ENCODE data around the gene HOXC9.

HOXC9 gene

GRCh38 chr12:54004063-54004840 lies 4.3 kb downstream of the HOXC9 start:
- Histone ChIP-seq H3K36me3 (ENCODE audit: control insufficient read depth, insufficient read depth, low read length) (no peaks in the 10 kb centered on the region), H3K9me3 (ENCODE audit: control insufficient read depth, low read length) (no peaks in the 10 kb centered on the region), H3K27ac (ENCODE audit: insufficient read depth, low read depth, low read length, poor library complexity, severe bottlenecking) (no peak overlapping the region), H3K27me3 (ENCODE audit: control insufficient read depth, insufficient read depth, low read length, poor library complexity, severe bottlenecking) (peaks cover 100% of the 10 kb centered on the region), H3K4me1 (ENCODE audit: control insufficient read depth, insufficient read depth, low read length) (peaks cover 3% of the 10 kb centered on the region), H3K4me3 (ENCODE audit: insufficient read depth, low read depth, low read length) (no peak overlapping the region)
- 45 to 47% methylated on average over 19 to 20 of the region's 20 CpGs for WGBS, 2 experiments

GRCh38 chr12:54004841-54005530 lies 5.0 kb downstream of the HOXC9 start:
- 15 to 16% methylated on average over 31 of the region's 31 CpGs for WGBS, 2 experiments
- Histone ChIP-seq H3K9me3 (ENCODE audit: control insufficient read depth, low read length) (no peaks in the 10 kb centered on the region), H3K27ac (ENCODE audit: insufficient read depth, low read depth, low read length, poor library complexity, severe bottlenecking) (no peak overlapping the region), H3K4me1 (ENCODE audit: control insufficient read depth, insufficient read depth, low read length) (no peaks in the 10 kb centered on the region), H3K4me3 (ENCODE audit: insufficient read depth, low read depth, low read length) (no peak overlapping the region), H3K36me3 (ENCODE audit: control insufficient read depth, insufficient read depth, low read length) (no peaks in the 10 kb centered on the region), H3K27me3 (ENCODE audit: control insufficient read depth, insufficient read depth, low read length, poor library complexity, severe bottlenecking) (peaks cover 100% of the 10 kb centered on the region)

GRCh38 chr12:54005531-54005852 lies 5.5 kb downstream of the HOXC9 start:
- Histone ChIP-seq H3K27me3 (ENCODE audit: control insufficient read depth, insufficient read depth, low read length, poor library complexity, severe bottlenecking) (peaks cover 100% of the 10 kb centered on the region), H3K4me1 (ENCODE audit: control insufficient read depth, insufficient read depth, low read length) (no peaks in the 10 kb centered on the region), H3K27ac (ENCODE audit: insufficient read depth, low read depth, low read length, poor library complexity, severe bottlenecking) (no peak overlapping the region), H3K9me3 (ENCODE audit: control insufficient read depth, low read length) (no peaks in the 10 kb centered on the region), H3K4me3 (ENCODE audit: insufficient read depth, low read depth, low read length) (no peak overlapping the region), H3K36me3 (ENCODE audit: control insufficient read depth, insufficient read depth, low read length) (no peaks in the 10 kb centered on the region)
- 7 to 9% methylated on average over 26 of the region's 26 CpGs for WGBS, 2 experiments

GRCh38 chr12:54005853-54006558 lies 6.0 kb downstream of the HOXC9 start:
- no peaks in the 10 kb centered on the region for H3K36me3 ChIP-seq (ENCODE audit: control insufficient read depth, insufficient read depth, low read length)
- H3K4me3 ChIP-seq (ENCODE audit: insufficient read depth, low read depth, low read length): no peak overlapping the region
- WGBS, 2 experiments: 9 to 10% methylated on average over 39 of the region's 39 CpGs
- no peaks in the 10 kb centered on the region for H3K4me1 ChIP-seq (ENCODE audit: control insufficient read depth, insufficient read depth, low read length)
- no peak overlapping the region for H3K27ac ChIP-seq (ENCODE audit: insufficient read depth, low read depth, low read length, poor library complexity, severe bottlenecking)
- H3K27me3 ChIP-seq (ENCODE audit: control insufficient read depth, insufficient read depth, low read length, poor library complexity, severe bottlenecking): peaks cover 100% of the 10 kb centered on the region
- H3K9me3 ChIP-seq (ENCODE audit: control insufficient read depth, low read length): no peaks in the 10 kb centered on the region

GRCh38 chr12:54006559-54007220 lies 6.7 kb downstream of the HOXC9 start:
- Histone ChIP-seq H3K27me3 (ENCODE audit: control insufficient read depth, insufficient read depth, low read length, poor library complexity, severe bottlenecking) (peaks cover 100% of the 10 kb centered on the region), H3K36me3 (ENCODE audit: control insufficient read depth, insufficient read depth, low read length) (no peaks in the 10 kb centered on the region), H3K27ac (ENCODE audit: insufficient read depth, low read depth, low read length, poor library complexity, severe bottlenecking) (no peak overlapping the region), H3K9me3 (ENCODE audit: control insufficient read depth, low read length) (no peaks in the 10 kb centered on the region), H3K4me1 (ENCODE audit: control insufficient read depth, insufficient read depth, low read length) (no peaks in the 10 kb centered on the region), H3K4me3 (ENCODE audit: insufficient read depth, low read depth, low read length) (no peak overlapping the region)
- WGBS, 2 experiments: 27 to 29% methylated on average over 22 of the region's 22 CpGs

- Histone ChIP-seq H3K27ac (ENCODE audit: insufficient read depth, low read depth, low read length, poor library complexity, severe bottlenecking) (no peak overlapping the region), H3K27me3 (ENCODE audit: control insufficient read depth, insufficient read depth, low read length, poor library complexity, severe bottlenecking) (peaks cover 100% of the 10 kb centered on the region), H3K36me3 (ENCODE audit: control insufficient read depth, insufficient read depth, low read length) (no peaks in the 10 kb centered on the region), H3K4me3 (ENCODE audit: insufficient read depth, low read depth, low read length) (no peak overlapping the region), H3K9me3 (ENCODE audit: control insufficient read depth, low read length) (no peaks in the 10 kb centered on the region), H3K4me1 (ENCODE audit: control insufficient read depth, insufficient read depth, low read length) (no peaks in the 10 kb centered on the region)
- 31 to 41% methylated on average over 2 of the region's 2 CpGs for whole genome bisulfite sequencing, 2 experiments
Observed at GRCh38 chr12:54007538-54008259, 7.7 kb downstream of the HOXC9 start.

GRCh38 chr12:54008260-54008552 lies 8.2 kb downstream of the HOXC9 start:
- 14 to 23% methylated on average over 2 of the region's 2 CpGs for WGBS, 2 experiments
- Histone ChIP-seq H3K27me3 (ENCODE audit: control insufficient read depth, insufficient read depth, low read length, poor library complexity, severe bottlenecking) (peaks cover 100% of the 10 kb centered on the region), H3K27ac (ENCODE audit: insufficient read depth, low read depth, low read length, poor library complexity, severe bottlenecking) (no peak overlapping the region), H3K4me1 (ENCODE audit: control insufficient read depth, insufficient read depth, low read length) (no peaks in the 10 kb centered on the region), H3K36me3 (ENCODE audit: control insufficient read depth, insufficient read depth, low read length) (no peaks in the 10 kb centered on the region), H3K4me3 (ENCODE audit: insufficient read depth, low read depth, low read length) (no peak overlapping the region), H3K9me3 (ENCODE audit: control insufficient read depth, low read length) (no peaks in the 10 kb centered on the region)

GRCh38 chr12:54009171-54010052 lies 9.5 kb downstream of the HOXC9 start:
- no peaks in the 10 kb centered on the region for H3K36me3 ChIP-seq (ENCODE audit: control insufficient read depth, insufficient read depth, low read length)
- H3K4me3 ChIP-seq (ENCODE audit: insufficient read depth, low read depth, low read length): no peak overlapping the region
- peaks cover 100% of the 10 kb centered on the region for H3K27me3 ChIP-seq (ENCODE audit: control insufficient read depth, insufficient read depth, low read length, poor library complexity, severe bottlenecking)
- 4 to 5% methylated on average over 51 of the region's 51 CpGs for WGBS, 2 experiments
- H3K4me1 ChIP-seq (ENCODE audit: control insufficient read depth, insufficient read depth, low read length): no peaks in the 10 kb centered on the region
- no peaks in the 10 kb centered on the region for H3K9me3 ChIP-seq (ENCODE audit: control insufficient read depth, low read length)
- no peak overlapping the region for H3K27ac ChIP-seq (ENCODE audit: insufficient read depth, low read depth, low read length, poor library complexity, severe bottlenecking)

Data from ectodermal cell (in vitro differentiated cells).